A549 treated with Hydrocortisone at 1 μM for 4 hours (cell line): ENCODE data around the gene GSTM1. TPM values are rescaled to one million over a fixed set of nuclear protein-coding genes. Genes with fewer than 3 reads are reported as not detected.

Source experiments
- total RNA-seq: library from RNA; stranded (reverse); fragments of 200-300 nt; extraction: Qiagen RNA extraction; gene quantifications from 5 replicates; pipeline ENCODE4 v1.2.3, GENCODE V29; 2022

The GSTM1 gene
- total RNA-seq = not detected in 5 replicates

DNA sequence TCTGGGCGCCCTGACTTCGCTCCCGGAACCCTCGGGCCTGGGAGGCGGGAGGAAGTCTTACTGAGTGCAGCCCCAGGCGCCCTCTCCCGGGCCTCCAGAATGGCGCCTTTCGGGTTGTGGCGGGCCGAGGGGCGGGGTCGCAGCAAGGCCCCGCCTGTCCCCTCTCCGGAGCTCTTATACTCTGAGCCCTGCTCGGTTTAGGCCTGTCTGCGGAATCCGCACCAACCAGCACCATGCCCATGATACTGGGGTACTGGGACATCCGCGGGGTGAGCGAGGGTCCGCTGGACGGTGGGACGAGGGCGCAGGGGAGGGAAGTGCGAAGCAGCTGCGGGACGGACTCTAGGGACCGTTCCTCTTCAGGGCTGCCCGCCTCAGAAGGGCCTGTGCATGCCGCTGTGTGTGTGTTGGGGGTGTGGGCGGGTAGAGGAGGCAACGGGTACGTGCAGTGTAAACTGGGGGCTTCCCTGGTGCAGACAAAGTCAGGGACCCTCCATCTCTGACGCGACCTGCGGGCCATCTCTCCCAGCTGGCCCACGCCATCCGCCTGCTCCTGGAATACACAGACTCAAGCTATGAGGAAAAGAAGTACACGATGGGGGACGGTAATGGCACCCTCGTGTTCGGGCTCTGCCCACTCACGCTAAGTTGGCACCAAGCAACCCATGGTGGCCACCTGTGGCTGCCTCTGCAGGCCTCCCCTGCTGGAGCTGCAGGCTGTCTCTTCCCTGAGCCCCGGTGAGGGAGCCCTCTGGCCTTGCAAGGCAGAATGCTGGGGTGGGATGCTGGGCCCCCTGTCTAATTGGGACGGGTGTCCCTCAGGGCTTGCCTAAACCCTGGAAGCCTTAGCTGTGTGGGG, at the start of gene GSTM1:
Gene GSTM1, plus strand, starts transcription at position 177 of the 859 bp plus-strand sequence. Its CDS starts 57 bp downstream, at position 234.

DNA sequence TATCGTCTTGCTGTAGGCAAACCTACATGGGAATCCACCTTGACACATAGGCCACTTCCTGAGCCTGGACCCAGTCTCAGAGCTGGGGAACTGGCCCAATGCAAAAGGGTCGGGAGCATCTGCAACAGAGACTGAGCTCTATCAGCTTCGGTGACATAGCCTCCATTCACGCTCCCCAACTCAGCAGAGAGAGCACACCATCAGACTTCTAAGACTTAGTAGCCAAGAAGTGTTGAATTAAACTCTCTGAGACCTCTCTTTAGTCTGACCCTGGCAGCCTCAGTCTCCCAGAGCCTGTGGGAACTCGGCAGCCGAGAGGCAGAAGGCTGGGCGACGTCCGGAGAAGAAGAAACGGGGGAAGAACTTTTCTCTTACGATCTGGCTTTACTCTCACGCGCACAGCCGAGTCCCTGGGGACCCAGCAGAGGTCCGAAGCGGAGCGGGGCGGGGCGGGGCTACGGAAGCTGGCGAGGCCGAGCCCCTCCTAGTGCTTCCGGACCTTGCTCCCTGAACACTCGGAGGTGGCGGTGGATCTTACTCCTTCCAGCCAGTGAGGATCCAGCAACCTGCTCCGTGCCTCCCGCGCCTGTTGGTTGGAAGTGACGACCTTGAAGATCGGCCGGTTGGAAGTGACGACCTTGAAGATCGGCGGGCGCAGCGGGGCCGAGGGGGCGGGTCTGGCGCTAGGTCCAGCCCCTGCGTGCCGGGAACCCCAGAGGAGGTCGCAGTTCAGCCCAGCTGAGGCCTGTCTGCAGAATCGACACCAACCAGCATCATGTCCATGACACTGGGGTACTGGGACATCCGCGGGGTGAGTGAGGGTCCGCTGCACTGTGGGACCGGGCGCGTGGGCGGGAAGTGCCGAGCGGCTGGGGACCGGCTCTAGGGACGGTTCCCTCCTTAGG, 31.8 kb upstream of the GSTM1 start, which contains the start of gene GSTM4:
Gene GSTM4, plus strand, starts transcription at position 485 of the 905 bp plus-strand sequence. Its CDS starts 291 bp downstream, at position 776.

DNA sequence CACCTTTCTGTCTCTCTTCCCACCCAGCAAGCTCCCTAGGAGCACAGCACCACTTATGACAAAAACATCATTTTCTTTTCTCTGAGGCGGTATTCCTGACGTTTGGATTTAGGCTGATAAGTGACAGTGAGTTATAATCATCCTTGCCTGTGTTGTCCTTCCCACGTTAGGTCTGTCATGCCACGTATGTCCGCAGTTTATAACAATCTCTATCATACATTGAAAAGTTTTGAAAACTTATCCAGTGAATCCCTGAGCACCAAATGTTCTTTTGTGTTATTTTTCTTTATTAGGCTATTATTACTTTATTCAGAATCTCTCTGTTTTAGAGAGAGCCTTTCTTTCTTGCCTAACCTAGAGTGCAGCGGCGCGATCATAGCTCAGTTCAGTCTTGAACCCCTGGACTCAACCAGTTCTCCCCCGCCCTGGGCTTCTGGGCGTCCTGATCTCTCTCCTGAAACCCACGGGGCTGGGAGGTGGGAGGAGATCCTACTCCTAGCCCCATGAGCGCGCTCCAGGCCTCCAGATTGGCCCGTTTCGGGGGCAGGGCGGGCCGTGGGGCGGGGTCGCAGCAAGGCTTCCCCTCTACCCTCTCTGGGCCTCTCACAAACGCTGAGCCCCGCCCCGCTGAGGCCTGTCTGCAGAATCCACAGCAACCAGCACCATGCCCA, 20.0 kb upstream of the GSTM1 start, which contains the start of gene GSTM2:
Gene GSTM2, plus strand, starts transcription at position 606 of the 671 bp plus-strand sequence. Its CDS starts 59 bp downstream, at position 665.

DNA sequence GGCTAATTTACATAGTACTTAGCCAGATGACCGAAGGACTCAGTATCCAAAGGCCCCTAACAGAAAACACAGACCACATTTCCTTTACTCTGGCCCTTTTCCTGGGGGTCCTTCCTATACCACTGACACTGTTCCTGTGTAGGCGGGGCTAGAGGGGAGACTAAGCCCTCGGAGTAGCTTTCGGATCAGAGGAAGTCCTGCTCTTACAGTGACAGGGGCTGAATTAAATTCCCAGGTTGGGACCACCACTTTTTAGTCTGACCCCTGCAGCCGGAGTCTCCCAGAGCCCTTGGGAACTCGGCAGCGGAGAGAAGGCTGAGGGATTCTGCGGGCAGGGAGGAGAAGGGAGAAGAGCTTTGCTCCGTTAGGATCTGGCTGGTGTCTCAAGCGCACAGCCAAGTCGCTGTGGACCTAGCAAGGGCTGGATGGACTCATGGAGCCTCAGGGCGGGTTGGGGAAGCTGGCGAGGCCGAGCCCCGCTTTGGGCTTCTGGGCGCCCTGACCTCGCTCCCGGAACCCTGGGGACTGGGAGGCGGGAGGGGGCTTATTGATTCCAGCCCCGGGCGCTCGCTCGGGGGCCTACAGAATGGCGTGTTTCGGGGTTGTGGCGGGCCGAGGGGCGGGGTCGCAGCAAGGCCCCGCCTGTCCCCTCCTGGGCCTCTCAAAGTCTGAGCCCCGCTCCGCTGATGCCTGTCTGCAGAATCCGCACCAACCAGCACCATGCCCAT, 24.1 kb downstream of the GSTM1 start, which contains the start of gene GSTM5:
Gene GSTM5, plus strand, starts transcription at position 659 of the 728 bp plus-strand sequence. Its CDS starts 62 bp downstream, at position 721.

DNA sequence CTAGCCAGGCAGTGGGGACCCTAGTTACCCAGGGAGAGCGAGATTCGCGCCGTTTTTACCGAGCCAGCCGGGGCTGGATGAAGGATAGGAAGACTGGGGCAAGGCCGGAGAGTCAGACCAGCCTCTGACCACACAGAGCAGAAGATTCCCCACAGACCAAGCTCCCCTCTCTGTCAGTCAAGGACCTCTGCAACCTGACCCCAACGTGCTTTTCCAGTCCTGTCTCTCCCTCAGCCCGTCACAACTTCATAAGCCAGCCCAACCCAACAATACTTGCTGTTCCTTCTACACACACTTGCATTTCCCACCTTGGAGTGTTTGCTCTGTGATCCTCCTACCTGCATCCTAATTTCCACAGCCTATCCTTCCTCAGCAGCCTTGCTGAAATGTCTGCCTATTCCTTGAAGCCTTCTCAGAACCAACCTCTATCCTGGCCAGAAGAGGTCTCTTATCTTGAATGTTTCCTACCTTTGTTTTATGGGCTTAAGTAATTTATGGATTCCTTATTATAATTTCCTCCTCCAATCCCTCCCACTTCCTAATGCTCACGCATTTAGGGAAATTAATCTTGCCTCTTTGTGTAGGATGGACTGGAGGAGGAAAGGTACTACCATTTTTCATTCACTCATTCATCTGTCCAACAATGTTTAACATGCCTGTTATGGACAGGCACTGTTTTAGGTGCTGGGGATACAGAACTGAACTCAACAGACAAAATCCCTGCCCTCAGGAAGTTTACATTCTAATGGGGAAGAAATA, 53.2 kb downstream of the GSTM1 start, which contains the start of gene GSTM3:
Gene GSTM3, minus strand, starts transcription at position 424 of the 759 bp plus-strand sequence. CDS start 751 bp downstream, outside the sequence.

Other genes with a start within 250 kb of the GSTM1 start
- 0.03 to 0.12 TPM (median 0.10 TPM) in 5 replicates for gene SYPL2, start 221.3 kb upstream of the GSTM1 start, total RNA-seq
- gene ATXN7L2, start 203.9 kb upstream of the GSTM1 start, total RNA-seq = 1.5 to 2.4 TPM (median 2.2 TPM) in 5 replicates
- gene CYB561D1, start 193.7 kb upstream of the GSTM1 start, total RNA-seq = 4.3 to 4.8 TPM (median 4.6 TPM) in 5 replicates
- gene AMIGO1, start 178.1 kb upstream of the GSTM1 start, total RNA-seq = 0.86 to 1.3 TPM (median 1.1 TPM) in 5 replicates
- not detected in 5 replicates for gene GPR61, start 147.9 kb upstream of the GSTM1 start, total RNA-seq
- gene GNAI3, start 139.2 kb upstream of the GSTM1 start, total RNA-seq = 4.4 to 6.0 TPM (median 5.2 TPM) in 5 replicates
- 0.09 to 0.10 TPM (median 0.10 TPM) in 3 of 5 replicates, not detected in the others for gene GNAT2, start 68.2 kb upstream of the GSTM1 start, total RNA-seq
- gene AMPD2, start 68.0 kb upstream of the GSTM1 start, total RNA-seq = 18.7 to 24.9 TPM (median 21.9 TPM) in 5 replicates
- gene GSTM4, start 31.7 kb upstream of the GSTM1 start, total RNA-seq = 8.8 to 9.9 TPM (median 8.9 TPM) in 5 replicates
- 3.2 to 4.1 TPM (median 3.5 TPM) in 5 replicates for gene GSTM2, start 19.8 kb upstream of the GSTM1 start, total RNA-seq
- not detected in 5 replicates for gene GSTM5, start 24.4 kb downstream of the GSTM1 start, total RNA-seq
- 22.0 to 26.7 TPM (median 24.5 TPM) in 5 replicates for gene GSTM3, start 53.2 kb downstream of the GSTM1 start, total RNA-seq
- gene EPS8L3, start 76.1 kb downstream of the GSTM1 start, total RNA-seq = 0.67 to 1.7 TPM (median 0.97 TPM) in 5 replicates
- gene CSF1, start 223.0 kb downstream of the GSTM1 start, total RNA-seq = 16.7 to 17.9 TPM (median 17.0 TPM) in 5 replicates